ENCODE results near the gene AGGF1. TPM values are rescaled to one million over a fixed set of nuclear protein-coding genes. Genes with fewer than 3 reads are reported as not detected.

AGGF1 gene
- total and polyA plus RNA-seq, 2 experiments from 2014 or later = 24.4 to 27.5 TPM

DNA sequence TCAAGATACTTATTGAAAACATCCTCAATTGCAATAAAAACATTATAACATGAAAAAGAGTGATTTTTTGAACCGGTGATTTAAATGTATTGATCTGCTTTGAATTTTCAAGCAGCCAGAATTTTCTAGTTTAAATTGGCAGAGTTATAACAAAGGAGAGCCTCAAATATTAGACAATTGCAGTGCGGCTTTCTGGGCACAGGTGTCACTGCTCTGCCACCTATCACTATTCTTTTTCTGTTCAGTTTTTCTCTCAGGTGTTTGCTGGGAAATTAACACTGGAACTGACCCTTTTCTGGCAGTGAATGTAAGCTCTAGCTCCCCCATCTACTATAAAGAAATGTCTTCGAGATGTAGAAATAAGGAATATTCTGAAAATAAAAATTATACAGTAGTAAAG lies 33.8 kb downstream of the AGGF1 start:
- H3K4me1 Mint-ChIP-seq = peaks cover 6% of the 10 kb centered on the region; the same call in 1 of the 3 replicates
- DNase-seq (ENCODE audit: low spot score) (no peak), ATAC-seq (no peak)
- no peak overlapping the region for H3K27ac Mint-ChIP-seq
- H4K20me1 ChIP-seq (replicated peaks; ENCODE audit: insufficient read depth) = no peaks in the 10 kb centered on the region; the same call in 1 of the 2 replicates
- no peaks in the 10 kb centered on the region for H3K9me3 Mint-ChIP-seq
- no peak overlapping the region for H3K4me3 Mint-ChIP-seq
- H3K4me1 ChIP-seq (ENCODE audit: insufficient read depth) = peaks cover 6% of the 10 kb centered on the region; the same call in 1 of the 2 replicates
- H3K27me3 ChIP-seq (ENCODE audit: insufficient read depth) = no peaks in the 10 kb centered on the region
- H3K79me2 ChIP-seq (replicated peaks; ENCODE audit: insufficient read depth) = no peaks in the 10 kb centered on the region
- H3K4me3 ChIP-seq = no peak overlapping the region
- H3K36me3 ChIP-seq (ENCODE audit: insufficient read depth) = peaks cover 18% of the 10 kb centered on the region; the same call in 1 of the 2 replicates
- no peaks in the 10 kb centered on the region for H3K9me2 ChIP-seq (ENCODE audit: insufficient read depth)
- peaks cover 35% of the 10 kb centered on the region; the same call in 2 of the 3 replicates for H3K36me3 Mint-ChIP-seq (ENCODE audit: low read depth)
- no peaks in the 10 kb centered on the region for H3F3A ChIP-seq (replicated peaks; ENCODE audit: low read depth)
- H3K4me2 ChIP-seq = no peak overlapping the region
- H3K27me3 Mint-ChIP-seq (ENCODE audit: insufficient read depth, low read depth, poor library complexity) = no peaks in the 10 kb centered on the region
- TF ChIP-seq, protein P1, sequence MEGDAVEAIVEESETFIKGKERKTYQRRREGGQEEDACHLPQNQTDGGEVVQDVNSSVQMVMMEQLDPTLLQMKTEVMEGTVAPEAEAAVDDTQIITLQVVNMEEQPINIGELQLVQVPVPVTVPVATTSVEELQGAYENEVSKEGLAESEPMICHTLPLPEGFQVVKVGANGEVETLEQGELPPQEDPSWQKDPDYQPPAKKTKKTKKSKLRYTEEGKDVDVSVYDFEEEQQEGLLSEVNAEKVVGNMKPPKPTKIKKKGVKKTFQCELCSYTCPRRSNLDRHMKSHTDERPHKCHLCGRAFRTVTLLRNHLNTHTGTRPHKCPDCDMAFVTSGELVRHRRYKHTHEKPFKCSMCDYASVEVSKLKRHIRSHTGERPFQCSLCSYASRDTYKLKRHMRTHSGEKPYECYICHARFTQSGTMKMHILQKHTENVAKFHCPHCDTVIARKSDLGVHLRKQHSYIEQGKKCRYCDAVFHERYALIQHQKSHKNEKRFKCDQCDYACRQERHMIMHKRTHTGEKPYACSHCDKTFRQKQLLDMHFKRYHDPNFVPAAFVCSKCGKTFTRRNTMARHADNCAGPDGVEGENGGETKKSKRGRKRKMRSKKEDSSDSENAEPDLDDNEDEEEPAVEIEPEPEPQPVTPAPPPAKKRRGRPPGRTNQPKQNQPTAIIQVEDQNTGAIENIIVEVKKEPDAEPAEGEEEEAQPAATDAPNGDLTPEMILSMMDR (conservative IDR thresholded peaks at IDR 0.05; ENCODE audit: low read depth in 2 of 2) = peak; percentile 14 to 20; a peak in 2 of 4 replicates
- TF ChIP-seq ZNF114 (CRISPR knock-in tag; IDR thresholded peaks at IDR 0.05) = no peak
- TF ChIP-seq, protein P2, sequence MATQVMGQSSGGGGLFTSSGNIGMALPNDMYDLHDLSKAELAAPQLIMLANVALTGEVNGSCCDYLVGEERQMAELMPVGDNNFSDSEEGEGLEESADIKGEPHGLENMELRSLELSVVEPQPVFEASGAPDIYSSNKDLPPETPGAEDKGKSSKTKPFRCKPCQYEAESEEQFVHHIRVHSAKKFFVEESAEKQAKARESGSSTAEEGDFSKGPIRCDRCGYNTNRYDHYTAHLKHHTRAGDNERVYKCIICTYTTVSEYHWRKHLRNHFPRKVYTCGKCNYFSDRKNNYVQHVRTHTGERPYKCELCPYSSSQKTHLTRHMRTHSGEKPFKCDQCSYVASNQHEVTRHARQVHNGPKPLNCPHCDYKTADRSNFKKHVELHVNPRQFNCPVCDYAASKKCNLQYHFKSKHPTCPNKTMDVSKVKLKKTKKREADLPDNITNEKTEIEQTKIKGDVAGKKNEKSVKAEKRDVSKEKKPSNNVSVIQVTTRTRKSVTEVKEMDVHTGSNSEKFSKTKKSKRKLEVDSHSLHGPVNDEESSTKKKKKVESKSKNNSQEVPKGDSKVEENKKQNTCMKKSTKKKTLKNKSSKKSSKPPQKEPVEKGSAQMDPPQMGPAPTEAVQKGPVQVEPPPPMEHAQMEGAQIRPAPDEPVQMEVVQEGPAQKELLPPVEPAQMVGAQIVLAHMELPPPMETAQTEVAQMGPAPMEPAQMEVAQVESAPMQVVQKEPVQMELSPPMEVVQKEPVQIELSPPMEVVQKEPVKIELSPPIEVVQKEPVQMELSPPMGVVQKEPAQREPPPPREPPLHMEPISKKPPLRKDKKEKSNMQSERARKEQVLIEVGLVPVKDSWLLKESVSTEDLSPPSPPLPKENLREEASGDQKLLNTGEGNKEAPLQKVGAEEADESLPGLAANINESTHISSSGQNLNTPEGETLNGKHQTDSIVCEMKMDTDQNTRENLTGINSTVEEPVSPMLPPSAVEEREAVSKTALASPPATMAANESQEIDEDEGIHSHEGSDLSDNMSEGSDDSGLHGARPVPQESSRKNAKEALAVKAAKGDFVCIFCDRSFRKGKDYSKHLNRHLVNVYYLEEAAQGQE (IDR thresholded peaks at IDR 0.05; ENCODE audit: unreplicated experiment) = no peak
- no peak for TF ChIP-seq CREB1 (CRISPR knock-in tag; IDR thresholded peaks at IDR 0.05; ENCODE audit: low read depth)
- no peak for TF ChIP-seq EZH2 (IDR thresholded peaks at IDR 0.05; ENCODE audit: low read depth, unreplicated experiment)
- TF ChIP-seq STAT1 (IDR thresholded peaks at IDR 0.05; ENCODE audit: unreplicated experiment) = no peak
- TF ChIP-seq EZH2phosphoT487 (IDR thresholded peaks at IDR 0.05; ENCODE audit: unreplicated experiment) = no peak
- H2AFZ ChIP-seq = no peak overlapping the region
- no peak overlapping the region for H3K27ac ChIP-seq (ENCODE audit: low read depth)

DNA sequence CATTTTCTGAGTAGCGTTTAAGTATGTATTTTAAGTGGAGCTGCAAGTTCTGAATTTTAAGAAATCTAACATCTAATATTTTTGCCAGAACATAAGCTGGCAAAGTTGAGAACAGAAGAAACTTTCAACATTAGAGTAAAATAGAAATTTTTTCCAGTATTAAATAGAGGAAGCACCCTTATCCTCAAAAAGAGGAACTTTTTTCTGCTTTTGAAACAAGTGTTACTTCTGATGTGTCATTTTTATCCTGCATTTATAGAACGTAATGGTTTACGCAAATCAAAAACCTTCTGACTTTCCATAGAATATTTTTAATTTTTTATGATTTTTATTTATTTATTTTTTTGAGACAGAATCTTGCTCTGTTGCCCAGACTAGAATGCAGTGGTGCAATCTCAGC lies 35.1 kb downstream of the AGGF1 start:
- no peaks in the 10 kb centered on the region; the same call in 1 of the 2 replicates for H4K20me1 ChIP-seq (replicated peaks; ENCODE audit: insufficient read depth)
- H3K4me3 Mint-ChIP-seq = no peak overlapping the region
- no peaks in the 10 kb centered on the region for H3K9me3 Mint-ChIP-seq
- H3K27me3 ChIP-seq (ENCODE audit: insufficient read depth) = no peaks in the 10 kb centered on the region
- no peaks in the 10 kb centered on the region for H3K9me2 ChIP-seq (ENCODE audit: insufficient read depth)
- no peak for ATAC-seq
- H3K4me3 ChIP-seq = no peak overlapping the region
- no peak overlapping the region for H2AFZ ChIP-seq
- H3K27ac Mint-ChIP-seq = no peak overlapping the region
- no peak overlapping the region for H3K27ac ChIP-seq (ENCODE audit: low read depth)
- peaks cover 25% of the 10 kb centered on the region; the same call in 2 of the 3 replicates for H3K36me3 Mint-ChIP-seq (ENCODE audit: low read depth)
- DNase-seq (ENCODE audit: low spot score) = no peak
- H3K36me3 ChIP-seq (ENCODE audit: insufficient read depth) = peaks cover 14% of the 10 kb centered on the region; the same call in 1 of the 2 replicates
- no peak overlapping the region for H3K4me2 ChIP-seq
- H3F3A ChIP-seq (replicated peaks; ENCODE audit: low read depth) = no peaks in the 10 kb centered on the region
- H3K27me3 Mint-ChIP-seq (ENCODE audit: insufficient read depth, low read depth, poor library complexity) = peaks cover 3% of the 10 kb centered on the region
- peaks cover 6% of the 10 kb centered on the region; the same call in 1 of the 2 replicates for H3K4me1 ChIP-seq (ENCODE audit: insufficient read depth)
- H3K4me1 Mint-ChIP-seq = peaks cover 6% of the 10 kb centered on the region; the same call in 1 of the 3 replicates
- no peaks in the 10 kb centered on the region for H3K79me2 ChIP-seq (replicated peaks; ENCODE audit: insufficient read depth)
- no peak for TF ChIP-seq JUNB (IDR thresholded peaks at IDR 0.05; ENCODE audit: unreplicated experiment)
- TF ChIP-seq STAT1 (IDR thresholded peaks at IDR 0.05; ENCODE audit: unreplicated experiment) = no peak
- TF ChIP-seq, protein P3, sequence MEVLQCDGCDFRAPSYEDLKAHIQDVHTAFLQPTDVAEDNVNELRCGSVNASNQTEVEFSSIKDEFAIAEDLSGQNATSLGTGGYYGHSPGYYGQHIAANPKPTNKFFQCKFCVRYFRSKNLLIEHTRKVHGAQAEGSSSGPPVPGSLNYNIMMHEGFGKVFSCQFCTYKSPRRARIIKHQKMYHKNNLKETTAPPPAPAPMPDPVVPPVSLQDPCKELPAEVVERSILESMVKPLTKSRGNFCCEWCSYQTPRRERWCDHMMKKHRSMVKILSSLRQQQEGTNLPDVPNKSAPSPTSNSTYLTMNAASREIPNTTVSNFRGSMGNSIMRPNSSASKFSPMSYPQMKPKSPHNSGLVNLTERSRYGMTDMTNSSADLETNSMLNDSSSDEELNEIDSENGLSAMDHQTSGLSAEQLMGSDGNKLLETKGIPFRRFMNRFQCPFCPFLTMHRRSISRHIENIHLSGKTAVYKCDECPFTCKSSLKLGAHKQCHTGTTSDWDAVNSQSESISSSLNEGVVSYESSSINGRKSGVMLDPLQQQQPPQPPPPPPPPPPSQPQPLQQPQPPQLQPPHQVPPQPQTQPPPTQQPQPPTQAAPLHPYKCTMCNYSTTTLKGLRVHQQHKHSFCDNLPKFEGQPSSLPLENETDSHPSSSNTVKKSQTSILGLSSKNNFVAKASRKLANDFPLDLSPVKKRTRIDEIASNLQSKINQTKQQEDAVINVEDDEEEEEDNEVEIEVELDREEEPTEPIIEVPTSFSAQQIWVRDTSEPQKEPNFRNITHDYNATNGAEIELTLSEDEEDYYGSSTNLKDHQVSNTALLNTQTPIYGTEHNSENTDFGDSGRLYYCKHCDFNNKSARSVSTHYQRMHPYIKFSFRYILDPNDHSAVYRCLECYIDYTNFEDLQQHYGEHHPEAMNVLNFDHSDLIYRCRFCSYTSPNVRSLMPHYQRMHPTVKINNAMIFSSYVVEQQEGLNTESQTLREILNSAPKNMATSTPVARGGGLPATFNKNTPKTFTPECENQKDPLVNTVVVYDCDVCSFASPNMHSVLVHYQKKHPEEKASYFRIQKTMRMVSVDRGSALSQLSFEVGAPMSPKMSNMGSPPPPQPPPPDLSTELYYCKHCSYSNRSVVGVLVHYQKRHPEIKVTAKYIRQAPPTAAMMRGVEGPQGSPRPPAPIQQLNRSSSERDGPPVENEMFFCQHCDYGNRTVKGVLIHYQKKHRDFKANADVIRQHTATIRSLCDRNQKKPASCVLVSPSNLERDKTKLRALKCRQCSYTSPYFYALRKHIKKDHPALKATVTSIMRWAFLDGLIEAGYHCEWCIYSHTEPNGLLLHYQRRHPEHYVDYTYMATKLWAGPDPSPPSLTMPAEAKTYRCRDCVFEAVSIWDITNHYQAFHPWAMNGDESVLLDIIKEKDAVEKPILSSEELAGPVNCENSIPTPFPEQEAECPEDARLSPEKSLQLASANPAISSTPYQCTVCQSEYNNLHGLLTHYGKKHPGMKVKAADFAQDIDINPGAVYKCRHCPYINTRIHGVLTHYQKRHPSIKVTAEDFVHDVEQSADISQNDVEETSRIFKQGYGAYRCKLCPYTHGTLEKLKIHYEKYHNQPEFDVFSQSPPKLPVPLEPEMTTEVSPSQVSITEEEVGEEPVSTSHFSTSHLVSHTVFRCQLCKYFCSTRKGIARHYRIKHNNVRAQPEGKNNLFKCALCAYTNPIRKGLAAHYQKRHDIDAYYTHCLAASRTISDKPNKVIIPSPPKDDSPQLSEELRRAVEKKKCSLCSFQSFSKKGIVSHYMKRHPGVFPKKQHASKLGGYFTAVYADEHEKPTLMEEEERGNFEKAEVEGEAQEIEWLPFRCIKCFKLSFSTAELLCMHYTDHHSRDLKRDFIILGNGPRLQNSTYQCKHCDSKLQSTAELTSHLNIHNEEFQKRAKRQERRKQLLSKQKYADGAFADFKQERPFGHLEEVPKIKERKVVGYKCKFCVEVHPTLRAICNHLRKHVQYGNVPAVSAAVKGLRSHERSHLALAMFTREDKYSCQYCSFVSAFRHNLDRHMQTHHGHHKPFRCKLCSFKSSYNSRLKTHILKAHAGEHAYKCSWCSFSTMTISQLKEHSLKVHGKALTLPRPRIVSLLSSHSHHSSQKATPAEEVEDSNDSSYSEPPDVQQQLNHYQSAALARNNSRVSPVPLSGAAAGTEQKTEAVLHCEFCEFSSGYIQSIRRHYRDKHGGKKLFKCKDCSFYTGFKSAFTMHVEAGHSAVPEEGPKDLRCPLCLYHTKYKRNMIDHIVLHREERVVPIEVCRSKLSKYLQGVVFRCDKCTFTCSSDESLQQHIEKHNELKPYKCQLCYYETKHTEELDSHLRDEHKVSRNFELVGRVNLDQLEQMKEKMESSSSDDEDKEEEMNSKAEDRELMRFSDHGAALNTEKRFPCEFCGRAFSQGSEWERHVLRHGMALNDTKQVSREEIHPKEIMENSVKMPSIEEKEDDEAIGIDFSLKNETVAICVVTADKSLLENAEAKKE (CRISPR knock-in tag; IDR thresholded peaks at IDR 0.05) = no peak
- no peak for TF ChIP-seq EZH2phosphoT487 (IDR thresholded peaks at IDR 0.05; ENCODE audit: unreplicated experiment)
- TF ChIP-seq ZNF331 (CRISPR knock-in tag; IDR thresholded peaks at IDR 0.05; ENCODE audit: low read depth) = no peak
